Anterior cingulate cortex (tissue), 58 donors: ENCODE measurements around the gene TMEM52.

Source experiments
- DNase-seq, 58 donors: peaks; one replicate each; lab custom pipeline; 2025; lab: John Stamatoyannopoulos, UW

The TMEM52 gene

GRCh38 chr1:1918901-1919303 is at the start of gene TMEM52:
TSS of gene TMEM52 (minus strand) at chr1:1919279. CDS start at chr1:1919265, 14 bp downstream.
- DNase-seq: no peak

- DNase-seq: no peak
These were observed 48.8 kb upstream of the TMEM52 start for GRCh38 chr1:1967879-1968278.

GRCh38 chr1:1967151-1967550 is 48.1 kb upstream of the TMEM52 start:
- peak in 1 of 58 donors; percentile 6 for DNase-seq

GRCh38 chr1:1966071-1966740 is 47.1 kb upstream of the TMEM52 start:
- DNase-seq: peak in 4 of 58 donors; percentile 7 to 20 (median 18)

- no peak for DNase-seq
These were observed 46.5 kb upstream of the TMEM52 start for GRCh38 chr1:1965546-1965945.

GRCh38 chr1:1964811-1965210 is 45.7 kb upstream of the TMEM52 start:
- DNase-seq: no peak

GRCh38 chr1:1963570-1963969 is 44.5 kb upstream of the TMEM52 start:
- no peak for DNase-seq

GRCh38 chr1:1962752-1963151 is 43.7 kb upstream of the TMEM52 start:
- DNase-seq: no peak

GRCh38 chr1:1960480-1961196 is 41.6 kb upstream of the TMEM52 start:
- peak in 12 of 58 donors; percentile 8 to 55 (median 20) for DNase-seq

- DNase-seq: peak in 54 of 58 donors; percentile 17 to 87 (median 47)
These were observed 40.9 kb upstream of the TMEM52 start for GRCh38 chr1:1959840-1960479.

- DNase-seq: no peak
These were observed 40.4 kb upstream of the TMEM52 start for GRCh38 chr1:1959459-1959839.

- DNase-seq: no peak
These were observed 39.0 kb upstream of the TMEM52 start for GRCh38 chr1:1958071-1958541.

GRCh38 chr1:1957533-1957961 is 38.5 kb upstream of the TMEM52 start:
- no peak for DNase-seq

- DNase-seq: no peak
These were observed 37.8 kb upstream of the TMEM52 start for GRCh38 chr1:1956586-1957532.

GRCh38 chr1:1956101-1956500 is 37.0 kb upstream of the TMEM52 start:
- no peak for DNase-seq

- no peak for DNase-seq
These were observed 36.6 kb upstream of the TMEM52 start for GRCh38 chr1:1955621-1956094.

GRCh38 chr1:1954831-1955441 is 35.9 kb upstream of the TMEM52 start:
- DNase-seq: no peak

GRCh38 chr1:1954015-1954414 is 34.9 kb upstream of the TMEM52 start:
- DNase-seq: no peak

GRCh38 chr1:1950940-1951339 is 31.9 kb upstream of the TMEM52 start:
- no peak for DNase-seq

GRCh38 chr1:1948783-1949182 is 29.7 kb upstream of the TMEM52 start:
- DNase-seq: no peak
